T-helper 22 cell (primary cell): Measurements from ENCODE around the gene GFER.

Experiments used
- DNase-seq: peaks from one replicate; pipeline ENCODE4 v3.0.0-alpha.2; 2020; ENCODE audit warnings: low read depth

GFER gene

GRCh38 chr16:1974157-1975070 lies 9.6 kb upstream of the GFER start:
- no peak for DNase-seq

GRCh38 chr16:1975432-1976215 lies 8.4 kb upstream of the GFER start:
- DNase-seq: no peak

- DNase-seq: no peak
Observed at GRCh38 chr16:1976216-1976520, 7.8 kb upstream of the GFER start.

GRCh38 chr16:1976951-1977874 lies 6.8 kb upstream of the GFER start:
- no peak for DNase-seq

- DNase-seq: no peak
Observed at GRCh38 chr16:1977875-1978268, 6.1 kb upstream of the GFER start.

GRCh38 chr16:1978476-1979120 lies 5.4 kb upstream of the GFER start:
- DNase-seq: no peak

GRCh38 chr16:1979271-1980029 lies 4.5 kb upstream of the GFER start:
- no peak for DNase-seq

GRCh38 chr16:1980030-1980769 lies 3.8 kb upstream of the GFER start:
- DNase-seq: no peak

GRCh38 chr16:1980770-1981087 lies 3.3 kb upstream of the GFER start:
- no peak for DNase-seq

GRCh38 chr16:1981398-1981836 lies 2.6 kb upstream of the GFER start, which contains the start of gene NOXO1:
NOXO1 (minus strand) TSS chr16:1981469; CDS start chr16:1981179, 290 bp downstream.
- DNase-seq: no peak

- no peak for DNase-seq
Observed at GRCh38 chr16:1982013-1982433, 2.0 kb upstream of the GFER start.

GRCh38 chr16:1982991-1983543 lies 926 bp upstream of the GFER start:
- no peak for DNase-seq

GRCh38 chr16:1984347-1985225 lies 593 bp downstream of the GFER start:
- no peak for DNase-seq

GRCh38 chr16:1985466-1986150 lies 1.6 kb downstream of the GFER start:
- no peak for DNase-seq

GRCh38 chr16:1987198-1987597 lies 3.2 kb downstream of the GFER start:
- no peak for DNase-seq

GRCh38 chr16:1989209-1990100 lies 5.5 kb downstream of the GFER start, which contains the start of gene SYNGR3:
SYNGR3 (plus strand) TSS chr16:1989970; CDS start chr16:1990103, 133 bp downstream.
- DNase-seq: no peak

- DNase-seq: no peak
Observed at GRCh38 chr16:1990101-1990350, 6.0 kb downstream of the GFER start.
